GM21447 (cell line): ENCODE results near the gene BAZ2B.

Experiments used
- ATAC-seq: cut with Tn5 transposase; IDR thresholded peaks from one replicate; pipeline ENCODE4 v1.9.1; 2021; ENCODE audit not compliant: unreplicated experiment

The BAZ2B gene

DNA sequence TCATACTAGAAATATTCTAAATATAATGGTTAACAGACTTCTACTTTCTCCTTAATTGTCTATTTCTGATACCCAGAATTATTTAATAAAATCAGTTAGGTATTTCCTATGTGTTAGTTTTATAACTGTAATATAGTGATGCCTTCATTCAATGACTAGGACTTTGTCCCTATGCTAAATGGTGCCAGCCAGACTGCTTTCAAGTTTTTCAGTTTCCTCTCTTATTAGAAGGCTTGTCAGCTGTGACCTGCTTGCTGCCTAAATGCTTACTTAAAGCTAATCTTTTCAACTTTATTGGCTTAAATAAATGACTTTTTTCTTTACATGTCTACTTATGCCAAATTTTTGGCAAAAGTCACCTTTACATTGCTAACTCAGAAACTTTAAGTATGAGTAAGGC, 30.7 kb downstream of the BAZ2B start:
- no peak for ATAC-seq

DNA sequence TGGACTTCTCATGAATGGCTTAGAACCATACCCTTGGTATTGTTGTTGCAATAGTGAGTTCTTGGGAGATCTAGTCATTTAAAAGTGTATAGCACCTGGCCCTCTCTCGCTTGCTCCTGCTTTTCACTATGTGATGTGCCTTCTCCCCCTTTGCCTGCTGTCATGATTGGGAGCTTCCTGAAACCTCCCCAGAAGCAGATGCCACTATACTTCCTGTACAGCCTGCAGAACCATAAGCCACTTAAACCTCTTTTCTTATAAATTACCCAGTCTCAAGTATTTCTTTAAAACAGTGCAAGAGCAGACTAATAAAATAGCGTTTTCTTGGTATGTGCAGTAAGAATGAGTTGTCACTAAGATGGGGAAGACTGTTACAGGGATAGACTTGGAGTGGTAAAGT, 31.6 kb downstream of the BAZ2B start:
- ATAC-seq = no peak

DNA sequence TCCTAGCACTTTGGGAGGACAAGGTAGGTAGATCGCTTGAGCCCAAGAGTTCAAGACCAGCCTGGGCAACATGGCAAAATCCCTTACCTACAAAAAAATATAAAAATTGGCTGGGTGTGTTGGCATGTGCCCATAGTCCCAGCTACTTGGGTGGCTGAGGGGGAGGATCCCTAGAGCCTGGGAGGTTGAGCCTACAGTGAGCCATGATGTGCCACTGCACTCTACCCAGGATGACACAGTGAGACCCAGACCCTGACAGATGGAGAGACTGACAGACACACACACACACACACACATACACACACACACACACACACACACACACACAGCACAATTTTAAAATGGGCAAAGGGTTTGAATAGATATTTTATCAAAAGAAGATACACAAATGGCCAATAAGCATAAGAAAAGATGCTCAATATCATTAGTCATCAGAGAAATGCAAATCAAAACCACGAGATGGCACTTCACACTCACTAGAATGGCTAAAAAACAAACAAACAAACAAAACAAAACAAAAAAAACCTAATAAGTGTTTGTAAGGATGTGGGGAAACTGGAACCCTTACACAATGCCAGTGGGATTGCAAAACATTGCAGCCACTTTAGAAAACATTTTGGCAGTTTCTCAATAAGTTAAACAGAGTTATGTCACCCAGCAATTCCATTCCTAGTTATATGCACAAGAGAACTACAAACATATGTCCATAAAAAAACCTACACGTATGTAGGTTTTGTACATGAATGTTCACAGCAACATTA, 42.3 kb downstream of the BAZ2B start:
- no peak for ATAC-seq

DNA sequence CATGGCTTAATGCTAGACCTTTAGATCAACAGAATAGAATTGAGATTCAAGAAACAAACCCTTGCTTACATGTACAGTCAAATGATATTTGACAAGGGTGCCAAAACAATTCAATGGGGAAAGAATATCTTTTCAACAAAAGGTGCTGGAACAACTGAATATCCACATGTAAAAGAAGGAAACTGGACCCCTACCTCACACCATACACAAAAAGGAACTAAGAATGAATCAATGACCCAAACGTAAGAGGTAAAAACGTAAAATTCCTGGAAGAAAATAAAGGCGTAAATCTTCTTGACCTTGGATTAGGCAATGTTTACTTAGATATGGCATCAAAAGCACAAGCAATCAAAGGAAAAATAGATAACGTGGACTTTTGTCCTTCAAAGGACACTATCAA, 43.1 kb downstream of the BAZ2B start:
- ATAC-seq = no peak

DNA sequence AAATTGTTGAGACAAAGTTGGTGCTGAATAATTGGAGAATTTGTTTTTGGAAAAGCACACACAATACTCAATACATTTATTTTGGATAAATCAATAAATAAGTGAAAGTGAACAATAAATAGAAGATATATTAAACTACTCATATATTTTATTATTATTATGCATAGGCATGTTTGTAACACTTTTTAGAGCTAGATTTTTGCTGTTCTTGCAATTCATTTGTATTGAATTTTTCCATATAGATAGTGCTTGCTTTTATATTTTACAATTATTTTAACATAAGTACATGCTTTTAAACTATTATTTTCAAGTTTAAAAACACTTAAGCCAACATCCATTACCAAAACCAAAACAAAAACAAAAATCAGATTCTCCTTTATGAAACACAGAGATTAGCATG, 43.9 kb downstream of the BAZ2B start:
- no peak for ATAC-seq

DNA sequence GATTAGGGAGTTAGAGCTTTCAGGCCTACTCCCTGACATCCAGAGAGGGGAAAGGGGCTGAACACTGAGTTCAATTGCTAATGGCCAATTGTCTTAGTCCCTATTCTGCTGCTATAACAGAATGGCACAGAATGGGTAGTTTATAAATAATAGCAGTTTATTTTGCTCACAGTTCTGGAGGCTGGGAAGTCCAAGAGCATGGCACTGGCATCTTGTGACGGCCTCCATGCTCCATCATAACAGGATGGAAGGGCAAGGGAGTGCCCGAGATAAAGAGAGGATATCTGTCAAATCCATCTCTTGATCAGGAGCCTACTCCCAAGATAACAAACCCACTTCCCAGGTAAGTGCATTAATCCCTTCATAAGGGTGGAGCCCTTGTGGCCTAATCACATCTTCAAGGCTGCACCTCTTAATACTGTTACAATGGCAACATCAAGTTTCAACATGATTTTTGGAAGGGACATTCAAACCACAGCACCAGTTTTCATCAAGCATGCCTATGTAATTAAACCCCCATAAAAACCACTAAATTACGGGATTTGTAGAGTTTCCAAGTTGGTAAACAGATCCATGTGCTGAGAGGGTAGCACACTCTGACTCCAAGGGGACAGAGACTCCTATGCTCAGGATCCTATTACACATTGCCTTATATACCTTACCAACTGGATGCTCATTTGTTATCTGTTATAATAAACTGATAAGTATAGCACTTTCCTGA, 44.6 kb downstream of the BAZ2B start:
- no peak for ATAC-seq

DNA sequence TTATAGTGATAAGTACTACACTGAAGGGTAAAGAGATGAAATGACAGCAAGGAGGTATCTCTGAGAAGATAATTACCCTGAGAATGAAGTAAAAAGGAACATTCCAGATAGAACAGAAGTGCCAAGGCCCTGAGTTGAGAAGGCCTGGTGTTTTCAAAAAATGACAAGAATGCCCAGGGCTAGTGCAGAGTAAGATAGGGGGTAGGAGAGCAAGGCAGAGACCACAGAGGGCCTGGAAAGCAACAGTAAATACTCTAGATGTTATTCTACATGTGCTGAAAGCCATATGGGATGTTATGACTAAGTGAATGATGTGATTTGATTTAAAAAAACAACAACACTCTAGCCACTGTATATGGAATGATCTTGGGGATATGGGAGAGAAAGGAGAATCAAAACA, 52.3 kb downstream of the BAZ2B start:
- ATAC-seq = no peak

DNA sequence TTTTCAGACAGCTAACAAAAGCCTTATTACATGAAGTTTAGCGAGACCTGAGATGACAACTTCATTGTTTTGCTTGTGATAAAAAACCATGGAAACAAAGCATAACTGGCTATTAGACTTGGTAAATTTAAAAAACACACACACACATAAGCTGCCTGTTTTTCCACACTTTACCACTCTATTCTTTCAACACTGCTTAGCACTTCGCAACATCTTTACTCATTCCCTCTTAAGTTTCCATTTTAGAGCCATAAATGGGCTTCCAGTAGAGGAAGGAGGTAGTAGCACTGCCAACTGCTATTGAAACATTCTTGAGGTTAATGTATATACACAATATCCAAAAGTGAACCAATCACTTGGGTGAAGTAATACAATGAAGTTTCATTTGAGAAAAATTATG, 54.1 kb downstream of the BAZ2B start:
- no peak for ATAC-seq

DNA sequence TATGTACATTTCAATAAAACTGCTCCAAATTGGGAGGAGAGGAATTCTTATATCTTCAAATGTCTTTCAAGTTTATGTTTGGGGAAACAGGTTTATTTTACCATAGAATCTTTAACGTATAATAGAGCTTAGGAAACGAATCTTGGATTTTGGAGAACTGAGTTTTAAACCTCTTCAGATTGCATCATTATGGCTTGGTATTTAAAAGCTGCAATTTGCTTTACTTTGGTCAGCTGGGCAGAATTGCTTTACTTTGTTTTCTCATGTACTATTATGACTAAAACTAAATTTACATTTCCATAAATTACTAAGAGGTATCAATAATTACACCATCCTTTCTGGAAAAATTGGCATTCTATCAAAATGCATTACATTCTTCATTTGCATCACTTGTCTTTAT, 54.6 kb downstream of the BAZ2B start:
- ATAC-seq = no peak

DNA sequence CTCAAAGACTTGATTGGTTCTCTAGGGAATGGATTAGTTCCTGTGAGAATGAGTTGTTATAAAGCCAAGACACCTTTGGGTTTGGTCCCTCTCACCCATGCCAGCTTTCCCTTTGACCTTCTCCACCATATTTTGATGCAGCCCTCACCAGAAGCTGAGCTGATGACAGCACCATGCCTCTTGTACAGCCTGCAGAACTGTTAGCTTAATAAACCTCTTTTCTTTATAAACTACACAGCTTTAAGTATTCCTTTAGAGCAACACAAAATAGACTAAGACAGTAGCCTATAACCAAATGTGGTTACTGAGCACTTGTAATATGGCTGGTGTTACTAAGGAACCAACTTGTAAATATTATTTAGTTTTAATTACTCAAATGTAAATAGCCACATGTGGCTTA, 55.1 kb downstream of the BAZ2B start:
- ATAC-seq = no peak

DNA sequence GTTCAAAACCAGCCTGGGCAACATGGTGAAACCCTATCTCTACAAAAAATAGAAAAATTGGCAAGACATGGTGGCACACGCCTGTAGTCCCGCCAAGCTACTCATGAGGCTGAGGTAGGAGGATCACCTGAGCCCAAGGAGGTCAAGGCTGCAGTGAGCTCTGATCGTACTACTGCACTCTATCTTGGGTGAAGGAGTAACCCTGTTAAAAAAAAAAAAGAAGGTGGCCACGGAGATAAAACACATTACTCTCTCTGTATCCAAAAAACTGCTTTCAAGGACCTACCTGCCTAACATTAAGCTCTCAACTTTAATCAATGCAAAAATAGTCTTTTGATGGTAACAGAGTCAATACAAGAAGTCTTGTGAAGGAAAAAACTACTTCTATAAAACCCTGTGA, 57.3 kb downstream of the BAZ2B start:
- ATAC-seq = no peak

DNA sequence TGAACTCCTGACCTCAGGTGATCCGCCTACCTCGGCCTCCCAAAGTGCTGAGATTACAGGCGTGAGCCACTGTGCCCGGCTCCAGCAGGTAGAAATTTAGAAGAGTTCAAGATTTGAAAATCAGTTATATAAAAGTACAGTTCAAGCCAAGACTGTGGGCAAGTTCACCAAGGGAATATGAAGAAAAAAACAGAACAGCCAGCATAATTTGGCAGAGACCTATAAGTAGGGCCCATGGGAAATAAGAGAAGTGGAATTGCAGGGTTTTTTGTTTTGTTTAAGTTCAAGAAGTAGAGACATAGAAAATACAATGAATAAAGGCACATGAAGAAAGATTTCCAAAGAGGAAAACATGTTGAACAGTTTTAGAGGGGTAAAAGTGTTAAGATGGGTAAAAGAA, 57.9 kb downstream of the BAZ2B start:
- no peak for ATAC-seq

DNA sequence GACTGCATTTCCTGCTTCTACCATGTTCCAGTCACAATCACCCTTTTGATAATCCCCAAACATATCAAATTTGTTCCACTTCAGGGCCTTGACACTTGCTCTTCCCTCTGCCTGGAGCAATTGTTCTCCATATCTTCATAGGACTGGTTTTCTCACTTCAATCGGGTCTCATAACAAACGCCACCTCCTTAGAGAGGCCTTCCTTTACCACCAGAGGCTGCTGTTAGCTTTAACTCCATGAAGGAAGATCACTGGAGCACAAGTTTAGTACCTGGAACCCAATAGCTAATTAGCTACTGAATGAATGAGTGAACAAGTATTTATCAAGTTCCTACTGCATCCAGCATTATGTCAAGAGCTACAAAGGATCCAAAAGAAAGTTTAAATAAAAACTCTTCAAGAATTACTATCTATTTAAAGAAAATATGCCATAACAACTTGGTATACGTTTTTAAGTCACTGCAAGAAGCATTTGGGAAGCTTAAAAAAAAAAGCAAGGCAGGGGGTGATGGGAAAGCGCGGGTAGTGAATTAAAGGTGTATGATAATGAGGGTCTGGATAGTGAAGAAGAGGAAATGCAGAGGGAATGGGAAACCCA, 58.8 kb downstream of the BAZ2B start:
- ATAC-seq = no peak

DNA sequence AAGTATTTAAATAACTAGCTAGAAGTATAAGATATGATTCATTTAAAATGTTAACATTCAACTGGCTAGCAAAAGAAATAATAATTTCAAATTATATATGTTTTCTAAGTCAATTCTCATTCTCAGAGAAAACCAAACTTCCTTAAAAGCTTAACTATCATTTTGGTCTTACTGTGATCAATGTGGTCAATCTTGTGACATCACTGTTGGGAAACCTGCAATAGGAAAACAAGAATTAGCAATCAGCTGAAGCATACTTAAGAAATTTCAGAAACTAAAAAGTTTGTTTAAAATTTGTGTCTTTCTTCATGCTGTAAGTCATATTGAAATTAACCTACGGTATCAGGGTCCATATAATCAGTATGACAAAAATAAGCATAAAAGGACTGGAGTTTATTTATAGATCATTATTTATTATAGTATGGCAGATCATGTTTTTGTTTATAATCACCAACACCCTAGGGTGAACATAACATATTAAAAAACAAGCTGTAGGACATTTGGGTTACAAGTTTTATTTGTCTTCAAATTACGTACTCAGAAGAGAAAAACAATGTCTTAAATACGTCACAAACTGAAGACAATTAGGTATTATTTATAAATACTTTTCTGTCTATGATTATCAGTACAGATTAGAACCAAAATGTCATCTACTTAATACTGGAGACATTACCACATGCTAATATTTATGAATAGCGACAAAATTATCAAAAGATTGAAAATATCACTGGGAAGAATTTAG, 60.5 kb downstream of the BAZ2B start:
- no peak for ATAC-seq

DNA sequence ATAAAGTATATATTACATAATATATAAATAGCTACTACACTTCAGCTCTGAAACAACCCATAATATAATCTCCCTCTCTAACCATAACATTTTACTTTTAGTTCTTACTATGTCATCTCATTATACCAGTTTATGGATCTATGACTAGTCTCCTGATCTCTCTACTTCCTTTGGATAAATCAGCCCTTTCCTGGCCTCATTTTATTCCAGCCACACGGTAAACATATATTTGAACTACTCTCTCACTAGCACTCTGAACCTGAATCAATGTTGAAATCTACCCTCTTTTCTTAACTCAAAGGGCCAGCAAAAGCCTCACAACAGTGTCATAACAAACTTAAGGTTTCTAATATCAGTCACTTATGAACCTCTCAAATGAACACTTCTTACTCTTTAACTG, 62.6 kb downstream of the BAZ2B start:
- ATAC-seq = no peak

DNA sequence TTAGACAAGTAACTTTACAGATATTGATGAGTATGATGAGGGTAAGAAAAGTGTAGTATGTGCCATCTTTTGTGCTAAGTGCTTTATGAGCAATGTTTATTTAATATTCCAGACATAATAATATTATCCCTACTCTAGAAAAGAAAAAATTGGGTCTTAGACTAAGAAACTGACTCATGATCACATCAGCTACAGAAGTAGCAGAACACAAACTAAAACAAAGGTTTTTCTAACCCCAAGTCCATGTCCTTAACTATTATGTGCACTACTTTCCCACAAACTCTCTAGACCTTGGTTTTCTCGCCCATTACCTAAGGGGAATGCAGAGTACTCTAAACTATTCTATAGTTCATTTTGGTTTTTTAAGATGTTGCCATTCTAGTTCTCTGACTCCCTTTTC, 64.5 kb downstream of the BAZ2B start:
- no peak for ATAC-seq

DNA sequence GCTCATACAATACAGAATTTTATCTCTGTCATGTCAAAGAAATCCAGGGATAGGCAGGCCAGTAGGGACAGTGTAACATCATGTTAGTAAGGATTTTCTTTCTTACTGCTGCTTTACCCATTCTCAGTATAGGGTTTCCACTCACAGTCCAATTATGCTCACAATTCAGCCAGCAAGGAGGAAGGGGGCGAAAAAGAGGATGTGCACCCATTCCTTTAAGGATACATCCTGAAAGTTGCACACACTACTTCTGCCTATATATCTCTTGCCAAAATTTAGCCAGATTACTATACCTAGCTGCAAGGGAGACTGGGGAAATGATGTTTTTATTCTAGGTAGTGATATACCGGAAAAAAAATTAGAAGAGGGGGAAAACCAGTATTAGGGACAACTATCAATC, 66.1 kb downstream of the BAZ2B start:
- no peak for ATAC-seq

DNA sequence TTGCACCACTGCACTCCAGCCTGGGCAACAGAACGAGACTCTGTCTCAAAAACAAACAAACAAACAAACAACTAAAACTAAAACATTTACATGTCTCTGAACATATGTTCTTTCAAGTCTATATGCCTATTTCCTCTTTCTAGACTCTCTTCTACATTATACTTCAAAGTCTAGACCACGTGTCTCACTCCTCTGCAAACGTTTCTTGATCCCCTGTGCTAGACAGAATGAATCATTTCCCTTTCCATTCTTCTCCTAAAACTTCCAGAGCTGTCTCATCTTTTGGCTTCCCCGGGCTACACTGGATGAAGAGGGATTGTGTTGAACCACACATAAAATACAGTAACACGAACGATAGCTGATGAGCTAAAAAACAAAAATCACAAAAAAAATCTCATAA, 67.1 kb downstream of the BAZ2B start:
- ATAC-seq = no peak

DNA sequence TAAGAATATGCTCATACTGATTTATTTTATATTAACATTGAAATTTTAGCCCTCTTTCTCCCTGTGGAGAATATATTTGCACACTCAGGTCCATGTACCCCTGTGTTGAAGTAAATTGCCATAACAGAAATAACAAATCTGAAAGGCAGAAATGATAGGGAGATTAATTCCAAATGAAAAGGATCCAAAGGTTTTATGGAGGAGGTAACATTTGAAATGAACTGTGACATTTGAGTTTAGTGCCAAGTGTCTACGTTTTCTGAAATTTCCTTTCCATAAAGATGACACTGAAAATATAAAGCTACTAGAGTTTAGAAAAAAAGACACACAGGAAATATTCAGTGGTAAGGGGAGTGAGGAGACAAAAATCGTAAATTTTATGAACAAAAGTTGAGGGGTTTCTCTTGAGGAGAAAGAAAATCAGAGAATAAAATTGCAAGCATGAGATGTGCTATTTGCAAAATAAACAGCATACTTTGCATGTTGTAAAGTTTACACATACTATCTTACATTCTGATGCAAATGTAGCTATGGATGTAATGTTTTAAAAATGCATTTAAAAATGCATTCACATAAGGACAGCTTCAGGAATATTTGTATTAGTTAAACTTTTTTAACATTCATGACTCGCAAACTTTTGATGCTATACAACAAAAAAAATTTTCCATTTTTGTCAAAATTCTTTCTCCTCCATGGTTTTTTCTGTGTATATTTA, 69.5 kb downstream of the BAZ2B start:
- ATAC-seq = no peak

DNA sequence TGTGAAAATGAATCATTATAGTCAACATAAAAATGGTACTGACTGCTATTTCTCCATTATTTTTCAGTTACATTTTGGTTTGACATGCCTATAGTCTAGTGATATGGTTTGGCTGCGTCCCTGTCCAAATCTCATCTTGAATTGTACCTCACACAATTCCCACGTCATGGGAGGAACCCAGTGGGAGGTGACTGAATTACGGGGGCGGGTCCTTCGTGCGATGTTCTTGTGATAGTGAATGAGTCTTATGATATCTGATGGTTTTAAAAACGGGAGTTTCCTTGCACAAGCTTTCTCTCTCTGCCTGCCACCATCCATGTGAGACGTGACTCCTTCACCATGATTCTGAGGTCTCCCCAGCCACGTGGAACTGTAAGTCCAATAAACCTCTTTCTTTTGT, 70.3 kb downstream of the BAZ2B start:
- no peak for ATAC-seq

DNA sequence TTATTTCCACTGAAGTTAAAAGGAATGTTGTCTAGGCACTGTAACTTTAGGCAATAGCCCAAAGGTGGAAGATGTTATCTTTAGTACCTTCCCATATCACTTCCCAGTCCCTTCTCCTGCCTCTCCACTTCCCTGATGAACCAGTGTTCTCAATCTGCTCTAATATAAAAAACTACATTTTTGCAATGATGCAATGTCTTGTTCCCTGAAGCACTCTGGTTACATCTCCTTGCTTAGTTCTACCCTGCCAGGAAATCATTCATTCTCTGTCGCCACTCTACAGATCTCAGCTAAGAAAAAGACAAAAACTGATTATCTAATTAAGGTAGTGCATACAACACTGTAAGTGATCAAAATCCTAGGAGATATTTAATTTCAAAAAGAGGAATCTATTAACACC, 71.3 kb downstream of the BAZ2B start:
- ATAC-seq = no peak
